ENCODE measurements around the gene CEP126. TPM values are rescaled to one million over a fixed set of nuclear protein-coding genes. Genes with fewer than 3 reads are reported as not detected.

Gene CEP126
- total RNA-seq (2014; rRNA removed; shearing (Covaris generic)): 0.81 and 0.86 TPM in 2 replicates

DNA sequence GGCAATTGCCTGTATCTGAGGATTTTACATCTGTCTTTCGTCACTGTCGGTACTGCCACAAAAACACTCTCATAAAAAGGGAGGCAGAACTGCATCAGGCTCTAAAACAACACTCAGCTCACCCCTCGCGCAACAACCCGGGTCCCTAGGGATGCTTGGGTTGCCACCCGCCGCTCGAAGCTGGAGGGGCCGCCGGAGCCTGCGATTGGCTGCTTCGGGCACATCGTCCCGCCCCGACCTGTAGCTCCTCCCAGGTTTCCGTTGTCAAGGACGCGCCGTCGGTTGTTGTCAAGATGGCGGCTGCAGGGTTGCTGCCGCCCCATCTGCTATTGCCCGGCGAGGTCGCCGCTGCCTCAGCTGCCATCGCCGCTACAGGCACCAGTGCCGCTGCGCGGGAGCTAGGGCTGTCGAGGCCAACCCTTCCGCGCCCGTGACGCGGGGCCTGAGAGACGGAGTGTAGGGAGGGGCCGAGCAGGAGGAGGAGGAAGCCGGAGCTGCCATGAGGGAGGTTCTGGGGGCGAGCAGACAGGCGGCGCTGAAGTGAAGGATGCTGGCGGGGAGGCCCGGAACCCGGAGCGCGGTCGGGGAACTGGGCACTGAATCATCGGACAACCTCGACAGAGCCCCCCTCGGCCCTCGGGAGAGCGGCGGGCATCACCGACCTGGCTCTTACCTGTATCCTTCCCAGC, at the start of gene CEP126:
Gene CEP126, plus strand, starts transcription at position 273 of the 689 bp plus-strand sequence. Its CDS starts 275 bp downstream, at position 548.
- peak; percentile 88 for DNase-seq (ENCODE audit: low read depth)

DNA sequence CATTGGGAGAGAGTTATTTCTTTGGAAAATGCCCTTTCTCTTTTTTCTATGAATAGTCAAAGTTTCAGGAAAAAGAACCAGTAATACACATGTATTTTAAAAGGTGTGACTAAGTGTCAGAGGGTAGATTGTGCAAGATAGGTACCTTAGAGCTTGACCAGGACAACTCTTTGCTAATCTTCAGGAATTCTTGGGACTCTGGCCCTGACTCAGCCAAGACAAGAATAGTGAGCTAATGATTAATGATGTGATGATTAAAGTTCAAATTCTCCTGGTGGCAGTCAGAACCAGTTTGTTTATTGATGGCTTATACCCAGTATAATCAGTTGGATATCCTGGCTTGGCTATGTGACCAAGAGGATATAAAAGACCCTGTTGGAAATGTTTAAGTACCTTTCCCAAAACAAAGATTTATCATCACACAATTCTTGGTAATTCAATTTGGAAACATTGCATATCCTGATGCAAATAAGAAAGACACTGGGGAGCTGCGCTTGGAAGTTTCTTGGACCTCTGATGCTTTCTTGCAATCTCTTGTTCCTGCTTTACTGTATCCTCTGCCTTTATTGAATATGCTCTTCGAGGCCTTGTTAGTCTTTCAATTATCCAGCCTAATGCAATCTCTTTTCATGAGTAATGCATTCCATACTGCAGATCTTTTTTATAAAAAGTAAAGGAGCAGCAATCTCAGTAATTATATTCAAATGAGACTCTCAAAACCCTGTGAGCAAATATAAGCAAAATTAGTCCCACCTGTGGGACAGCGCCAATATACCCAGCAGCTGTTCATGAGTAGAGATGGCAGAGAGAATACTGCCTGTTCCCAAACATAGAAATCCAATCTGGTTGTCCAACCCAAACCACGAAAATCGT, 48.0 kb upstream of the CEP126 start:
- DNase-seq (ENCODE audit: low read depth): peak; percentile 89

GRCh38 chr11:101867951-101868350, 46.9 kb upstream of the CEP126 start:
- DNase-seq (ENCODE audit: low read depth): peak; percentile 75

GRCh38 chr11:101870510-101870909, 44.3 kb upstream of the CEP126 start:
- peak; percentile 69 for DNase-seq (ENCODE audit: low read depth)

GRCh38 chr11:101872171-101872882, 42.5 kb upstream of the CEP126 start:
- DNase-seq (ENCODE audit: low read depth): no peak

DNA sequence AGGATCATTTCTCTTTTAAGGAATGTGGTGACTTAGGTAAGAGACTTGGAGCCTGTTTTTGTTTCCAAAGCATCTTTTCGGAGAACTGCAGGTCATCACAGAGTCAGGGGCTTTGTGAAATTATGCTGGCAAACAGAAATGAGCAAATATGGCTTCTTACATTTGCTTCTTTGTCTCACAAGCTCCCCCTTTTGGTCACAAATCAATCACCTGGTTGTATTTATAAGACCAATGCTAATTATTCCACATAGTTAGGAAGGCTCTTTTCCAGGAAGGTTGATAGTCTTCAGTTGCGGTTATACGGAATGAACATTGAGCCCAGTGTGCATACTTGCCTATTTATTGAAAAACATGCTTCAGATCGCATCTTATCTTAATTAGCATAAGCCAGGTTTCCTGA, 34.6 kb upstream of the CEP126 start:
- peak; percentile 73 for DNase-seq (ENCODE audit: low read depth)

GRCh38 chr11:101881586-101881985, 33.2 kb upstream of the CEP126 start:
- no peak for DNase-seq (ENCODE audit: low read depth)

- DNase-seq (ENCODE audit: low read depth): no peak
Observed at GRCh38 chr11:101885631-101886030, 29.2 kb upstream of the CEP126 start.

DNA sequence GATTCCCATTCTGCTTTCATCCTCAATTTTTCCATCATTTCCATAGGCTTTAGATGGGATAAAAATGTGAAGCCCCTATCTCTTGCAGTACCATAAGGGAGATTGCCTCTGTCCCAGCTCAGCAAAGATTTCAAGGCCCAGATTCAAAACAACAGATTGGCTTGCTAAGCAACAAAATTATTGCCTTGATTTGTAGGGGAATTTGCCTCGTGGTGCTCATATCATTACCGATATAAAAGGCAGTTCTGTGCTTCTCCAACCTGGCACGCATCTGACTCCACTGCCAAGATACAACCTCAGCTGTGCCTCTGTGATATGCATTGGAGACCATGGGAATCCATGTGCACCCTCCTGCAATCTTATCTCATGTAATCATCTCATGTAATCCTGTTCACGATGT, 25.0 kb upstream of the CEP126 start:
- DNase-seq (ENCODE audit: low read depth): no peak

DNA sequence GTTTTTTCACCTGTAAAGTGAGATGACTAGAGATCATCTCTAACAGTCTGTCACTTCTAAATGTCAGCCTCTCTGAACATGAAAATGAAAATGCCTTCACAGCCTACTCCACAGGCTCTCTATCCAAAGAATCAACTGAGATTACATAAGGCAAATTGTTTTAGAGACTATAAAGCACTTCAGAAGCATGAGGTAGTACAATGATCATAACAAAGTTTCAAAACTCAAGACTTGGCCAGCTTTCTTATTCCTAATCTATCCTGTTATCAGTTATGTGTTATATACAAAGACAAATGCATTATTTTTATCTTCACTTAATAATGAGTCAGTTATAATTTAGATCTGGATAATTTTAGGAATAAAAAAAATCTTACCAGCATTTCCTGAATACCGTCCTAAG, 20.3 kb upstream of the CEP126 start:
- no peak for DNase-seq (ENCODE audit: low read depth)

DNA sequence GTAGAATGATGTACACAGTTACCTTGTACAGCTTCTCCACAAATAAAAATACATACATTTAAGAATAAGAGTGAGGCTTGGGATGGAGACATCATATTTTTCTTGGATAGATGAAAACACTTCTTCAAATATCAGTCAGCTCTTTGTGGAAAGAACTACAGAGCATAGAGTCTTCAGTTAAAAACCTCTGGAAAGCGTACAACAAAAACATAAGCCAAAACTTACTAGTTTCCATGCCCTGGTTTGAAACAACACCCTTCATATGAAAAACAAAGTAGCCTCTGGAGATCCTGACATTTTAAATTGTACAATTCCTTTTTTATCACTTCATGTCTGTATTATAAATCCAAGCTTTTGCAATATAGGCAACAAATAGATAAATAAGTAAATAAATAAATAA, 7.0 kb upstream of the CEP126 start:
- DNase-seq (ENCODE audit: low read depth): no peak

DNA sequence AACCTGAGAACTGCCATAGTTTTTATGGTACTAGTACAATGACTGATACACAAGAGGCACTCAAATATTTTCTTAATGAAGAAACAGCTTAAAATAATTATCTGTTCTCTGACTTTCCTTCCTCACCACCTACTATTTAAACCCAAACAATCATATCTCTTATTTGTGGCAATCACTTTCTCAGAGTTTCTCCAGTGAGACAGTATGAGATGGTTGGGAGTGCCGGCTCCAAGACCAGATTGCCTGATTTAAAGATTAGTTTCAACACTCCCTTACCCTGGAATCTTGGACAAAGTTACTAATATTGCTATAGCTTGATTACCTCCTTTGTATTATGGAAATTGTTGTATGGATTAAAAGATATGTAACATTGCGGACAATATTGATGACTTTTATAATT, 5.7 kb upstream of the CEP126 start:
- DNase-seq (ENCODE audit: low read depth): no peak

DNA sequence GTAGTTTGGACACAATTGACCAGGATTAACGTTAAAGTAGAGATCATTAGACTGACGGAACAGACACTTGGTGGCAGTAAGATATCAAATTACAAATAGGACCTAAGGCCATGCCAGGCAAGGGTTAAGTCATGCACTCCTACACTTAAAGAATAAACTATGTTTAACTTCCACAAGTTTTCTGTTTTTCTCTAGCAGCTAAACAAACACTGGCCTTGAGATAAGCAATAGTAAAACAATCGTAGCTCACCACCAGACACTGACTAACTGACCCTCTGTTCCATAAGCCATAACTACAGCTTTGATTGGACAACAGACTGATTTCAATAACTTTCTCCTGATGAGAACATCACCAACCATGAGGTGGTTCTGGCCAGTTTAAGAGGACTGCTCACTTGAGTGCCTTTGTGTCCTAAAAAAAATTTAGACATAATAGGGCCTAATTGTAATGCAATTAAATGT, 2.0 kb upstream of the CEP126 start:
- peak; percentile 19 for DNase-seq (ENCODE audit: low read depth)

- DNase-seq (ENCODE audit: low read depth): no peak
Observed at GRCh38 chr11:101913656-101914055, 1.2 kb upstream of the CEP126 start.

DNA sequence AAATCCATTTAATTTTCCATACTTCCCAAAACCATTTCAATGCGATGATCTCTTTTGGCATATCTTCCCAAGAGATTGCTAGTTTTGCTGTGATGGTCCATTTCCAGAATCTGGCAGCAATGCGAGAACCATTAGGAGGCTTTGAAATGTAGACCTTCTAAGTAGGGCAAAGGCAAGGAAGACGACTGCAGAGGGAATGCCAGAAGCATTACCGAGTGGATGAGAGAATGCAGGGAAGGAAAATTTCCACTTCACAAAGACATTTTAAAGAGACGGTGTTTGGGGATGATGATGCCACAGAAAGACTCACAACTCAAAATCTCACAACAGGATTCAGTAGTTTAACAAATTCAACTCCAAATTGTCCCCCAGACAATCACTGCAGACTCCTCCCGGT, 471 bp upstream of the CEP126 start:
- peak; percentile 36 for DNase-seq (ENCODE audit: low read depth)

- DNase-seq (ENCODE audit: low read depth): peak; percentile 76
Observed at GRCh38 chr11:101915791-101916291, 1.0 kb downstream of the CEP126 start.

DNA sequence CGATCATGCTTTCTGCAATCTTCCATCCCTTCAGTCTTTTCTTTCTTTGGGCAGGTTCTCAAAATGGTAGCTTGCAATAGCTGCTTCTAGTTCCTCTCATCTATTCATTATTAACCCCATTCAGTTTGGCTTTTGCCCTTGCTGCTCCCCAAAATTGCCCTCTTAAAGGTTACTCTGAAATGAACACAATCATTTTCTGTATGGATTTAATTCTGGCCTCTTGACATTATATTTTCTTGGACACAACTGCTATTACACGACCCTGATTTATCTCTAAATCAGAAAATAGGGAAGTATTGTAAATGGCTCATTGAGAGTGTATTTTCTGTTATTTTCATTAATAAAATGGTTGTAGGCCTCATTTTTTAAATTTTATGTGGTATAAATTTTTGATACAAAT, 1.6 kb downstream of the CEP126 start, which contains the start of gene ANGPTL5:
Gene ANGPTL5, minus strand, starts transcription at position 101 of the 400 bp plus-strand sequence. CDS start 8,613 bp downstream, outside the sequence.
- DNase-seq (ENCODE audit: low read depth): no peak

DNA sequence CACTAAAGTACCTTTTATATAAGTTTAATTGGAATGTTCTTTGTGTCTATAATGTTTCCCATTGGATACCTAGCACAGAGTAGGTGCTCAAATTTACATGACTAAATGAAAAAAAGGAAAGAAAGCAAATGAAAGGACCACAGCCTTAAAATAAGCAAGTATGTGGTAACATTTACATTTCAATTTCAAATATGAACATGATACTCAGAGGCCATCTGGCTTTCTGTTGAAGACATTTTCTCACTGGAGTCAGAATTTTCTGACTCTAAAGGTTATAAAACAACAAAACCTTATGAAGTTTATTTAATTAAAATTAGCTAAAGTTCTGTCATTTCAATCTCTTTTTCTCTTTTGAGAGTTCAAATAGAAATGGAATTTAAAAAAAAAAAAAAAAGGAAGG, 2.4 kb downstream of the CEP126 start:
- no peak for DNase-seq (ENCODE audit: low read depth)

DNA sequence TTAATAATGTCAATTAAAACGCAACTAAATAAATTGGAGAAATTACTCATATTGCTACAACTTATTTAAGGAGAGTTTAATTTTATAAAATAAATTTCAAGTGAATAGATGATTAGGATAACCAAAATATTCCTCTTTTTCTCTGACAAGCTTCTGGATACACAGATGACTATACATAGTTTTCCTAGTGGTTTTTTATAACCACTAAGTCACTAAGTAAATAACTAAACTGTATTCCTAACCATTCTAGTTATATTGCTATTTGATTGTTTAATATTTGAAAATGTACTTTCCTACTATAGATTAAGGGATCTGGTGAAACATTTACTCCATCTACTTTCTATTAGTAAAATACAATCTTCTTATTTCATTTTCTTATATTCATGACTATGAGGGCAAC, 6.2 kb downstream of the CEP126 start:
- no peak for DNase-seq (ENCODE audit: low read depth)

DNA sequence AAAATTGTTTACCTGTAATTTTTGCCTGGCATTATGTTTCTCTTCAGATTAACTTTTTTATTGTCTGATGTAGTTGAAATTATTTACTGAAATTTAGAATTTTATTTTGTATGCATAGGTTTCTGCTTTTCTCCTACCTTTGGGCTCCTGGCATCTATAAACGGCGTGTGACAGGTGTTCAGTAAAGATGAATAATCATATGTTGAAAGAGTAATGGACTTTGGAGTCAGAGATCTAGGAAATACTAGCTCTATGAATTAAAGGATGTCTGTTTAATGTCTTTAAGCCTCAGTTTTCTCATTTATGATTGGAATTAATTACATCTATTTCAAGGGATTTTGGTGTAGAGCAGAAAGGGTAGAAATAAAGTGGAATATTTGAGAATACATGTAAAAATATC, 8.7 kb downstream of the CEP126 start:
- DNase-seq (ENCODE audit: low read depth): no peak

GRCh38 chr11:101929294-101929915, 14.6 kb downstream of the CEP126 start:
- no peak for DNase-seq (ENCODE audit: low read depth)

Data from M059J (cell line).